ENCODE data around the gene PIM2.

Gene PIM2

DNA sequence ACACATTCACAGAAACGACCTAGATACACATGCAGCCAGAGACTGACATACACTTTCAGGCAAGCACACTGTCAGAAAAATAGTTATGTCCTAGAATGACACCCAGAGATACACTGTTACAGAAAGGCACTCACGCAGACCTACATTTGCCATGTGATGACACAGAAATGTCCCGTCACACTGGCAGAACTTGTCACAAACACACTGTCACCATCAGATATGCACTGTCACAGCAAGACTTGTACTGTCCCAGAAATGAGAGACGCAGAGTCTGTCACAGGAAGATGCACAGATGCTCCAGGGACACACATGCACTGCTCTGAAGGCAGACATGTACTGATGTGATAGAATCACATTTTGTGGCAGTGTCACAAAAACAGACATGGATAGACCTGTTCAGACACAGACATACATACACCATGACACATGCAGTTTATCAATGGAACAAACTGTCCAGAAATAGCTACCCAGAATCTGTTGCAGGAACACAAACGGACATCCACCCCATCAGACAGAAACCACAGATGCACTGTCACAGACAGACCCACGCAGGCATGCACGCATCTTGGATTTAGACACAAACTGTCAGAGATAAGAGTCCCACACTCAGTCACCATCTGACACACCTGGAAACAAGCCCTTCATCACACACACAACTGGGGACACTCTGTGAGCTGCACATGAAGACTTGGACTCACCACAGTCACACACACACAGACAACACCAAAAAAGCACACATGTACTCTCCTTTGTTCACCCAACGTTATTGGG is 1.3 kb upstream of the PIM2 start:
- no peaks in the 10 kb centered on the region for H3K9me3 ChIP-seq (ENCODE audit: control insufficient read depth, insufficient read depth, low read length)
- H3K36me3 ChIP-seq (ENCODE audit: insufficient read depth, low read length): peaks cover 23% of the 10 kb centered on the region
- H3K9ac ChIP-seq (ENCODE audit: low read depth, low read length): peak overlapping the region; percentile 78
- H3K4me1 ChIP-seq (ENCODE audit: insufficient read depth, low read length): peaks cover 19% of the 10 kb centered on the region

DNA sequence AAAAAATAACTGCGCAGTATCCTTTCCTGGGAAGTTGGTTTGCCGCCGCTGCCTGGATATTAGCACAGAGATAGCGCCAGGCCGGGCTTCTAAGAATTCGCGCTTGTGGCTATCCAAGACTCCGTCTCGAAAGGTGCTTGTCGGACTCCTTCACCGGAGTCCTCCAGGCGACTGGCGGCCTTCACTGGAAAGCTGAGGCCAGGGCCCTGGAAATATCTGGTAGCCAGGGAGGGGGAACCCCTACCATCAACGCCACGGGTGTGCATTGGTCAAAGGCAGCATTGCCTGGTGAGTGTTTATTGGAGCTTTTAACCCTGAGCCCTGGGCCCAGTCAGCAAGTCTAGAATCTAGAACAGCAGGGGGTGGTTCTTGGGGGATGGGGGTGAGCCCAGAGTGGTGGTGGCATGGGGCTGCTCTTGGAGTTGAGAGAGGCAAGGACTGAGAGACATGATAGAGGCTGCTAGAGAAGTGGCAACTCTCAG is 577 bp upstream of the PIM2 start:
- Histone ChIP-seq H3K4me1 (ENCODE audit: insufficient read depth, low read length) (peaks cover 19% of the 10 kb centered on the region), H3K9me3 (ENCODE audit: control insufficient read depth, insufficient read depth, low read length) (no peaks in the 10 kb centered on the region), H3K9ac (ENCODE audit: low read depth, low read length) (peak overlapping the region; percentile 78), H3K36me3 (ENCODE audit: insufficient read depth, low read length) (peaks cover 30% of the 10 kb centered on the region)

DNA sequence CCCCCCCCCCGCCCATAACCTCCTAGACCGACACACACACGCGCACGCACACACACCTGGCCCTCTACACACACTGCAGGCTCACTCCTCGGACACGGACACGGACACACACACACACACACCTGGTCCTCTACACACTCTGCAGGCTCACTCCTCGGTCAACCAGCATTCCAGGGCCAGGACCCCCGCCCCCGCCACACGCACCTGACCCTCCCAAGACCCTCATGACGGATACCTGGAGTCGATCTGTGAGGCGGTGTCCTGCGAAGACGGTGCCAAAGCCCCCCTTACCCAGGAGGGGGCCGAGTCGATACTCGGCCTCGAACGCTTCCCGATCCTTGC is 552 bp downstream of the PIM2 start:
- H3K36me3 ChIP-seq (ENCODE audit: insufficient read depth, low read length): peaks cover 32% of the 10 kb centered on the region
- H3K9me3 ChIP-seq (ENCODE audit: control insufficient read depth, insufficient read depth, low read length): no peaks in the 10 kb centered on the region
- peak overlapping the region; percentile 78 for H3K9ac ChIP-seq (ENCODE audit: low read depth, low read length)
- peaks cover 19% of the 10 kb centered on the region for H3K4me1 ChIP-seq (ENCODE audit: insufficient read depth, low read length)

DNA sequence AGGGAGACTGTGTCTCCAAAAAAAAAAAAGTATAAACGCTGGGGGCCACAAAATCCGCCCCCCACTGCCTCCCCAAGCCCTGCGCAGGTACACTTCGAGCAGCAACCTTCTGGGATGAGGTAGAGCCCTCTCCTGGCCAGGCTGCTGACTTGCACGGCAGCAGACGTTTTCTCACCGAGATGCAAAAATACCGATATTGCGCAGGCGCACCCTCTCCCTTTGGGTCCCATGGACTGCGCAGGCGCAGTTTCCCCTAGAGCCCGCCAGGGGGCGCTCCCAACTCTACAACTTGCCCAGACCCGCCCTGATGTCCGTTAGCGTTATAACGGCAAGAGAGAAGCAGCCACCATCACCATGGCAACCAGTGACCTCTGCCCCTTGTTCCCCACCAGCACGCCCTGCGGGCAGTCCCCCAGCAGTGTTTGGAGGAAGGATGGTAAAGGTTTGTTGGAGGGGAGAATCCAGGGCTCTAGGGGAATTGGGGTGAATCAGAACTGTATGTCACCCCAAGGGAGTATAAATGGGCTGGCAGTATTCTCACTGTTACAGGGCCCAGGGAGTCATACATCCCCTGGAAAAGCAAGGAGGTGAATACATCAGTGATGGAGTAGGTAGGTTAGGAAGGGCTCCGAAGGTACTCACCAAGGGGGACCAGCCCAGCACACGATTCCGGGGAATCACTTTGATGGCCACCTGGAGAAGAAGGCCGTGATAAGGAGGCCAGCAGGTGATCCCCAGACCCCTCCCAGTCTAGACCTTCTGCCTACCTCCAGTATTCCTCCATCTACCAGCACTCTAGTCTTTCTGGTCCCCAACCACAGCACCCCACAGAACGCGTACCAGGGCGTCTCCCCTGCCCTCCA is 1.5 kb downstream of the PIM2 start:
- Histone ChIP-seq H3K9ac (ENCODE audit: low read depth, low read length) (peak overlapping the region; percentile 78), H3K4me1 (ENCODE audit: insufficient read depth, low read length) (peaks cover 19% of the 10 kb centered on the region), H3K36me3 (ENCODE audit: insufficient read depth, low read length) (peaks cover 31% of the 10 kb centered on the region), H3K9me3 (ENCODE audit: control insufficient read depth, insufficient read depth, low read length) (no peaks in the 10 kb centered on the region)

DNA sequence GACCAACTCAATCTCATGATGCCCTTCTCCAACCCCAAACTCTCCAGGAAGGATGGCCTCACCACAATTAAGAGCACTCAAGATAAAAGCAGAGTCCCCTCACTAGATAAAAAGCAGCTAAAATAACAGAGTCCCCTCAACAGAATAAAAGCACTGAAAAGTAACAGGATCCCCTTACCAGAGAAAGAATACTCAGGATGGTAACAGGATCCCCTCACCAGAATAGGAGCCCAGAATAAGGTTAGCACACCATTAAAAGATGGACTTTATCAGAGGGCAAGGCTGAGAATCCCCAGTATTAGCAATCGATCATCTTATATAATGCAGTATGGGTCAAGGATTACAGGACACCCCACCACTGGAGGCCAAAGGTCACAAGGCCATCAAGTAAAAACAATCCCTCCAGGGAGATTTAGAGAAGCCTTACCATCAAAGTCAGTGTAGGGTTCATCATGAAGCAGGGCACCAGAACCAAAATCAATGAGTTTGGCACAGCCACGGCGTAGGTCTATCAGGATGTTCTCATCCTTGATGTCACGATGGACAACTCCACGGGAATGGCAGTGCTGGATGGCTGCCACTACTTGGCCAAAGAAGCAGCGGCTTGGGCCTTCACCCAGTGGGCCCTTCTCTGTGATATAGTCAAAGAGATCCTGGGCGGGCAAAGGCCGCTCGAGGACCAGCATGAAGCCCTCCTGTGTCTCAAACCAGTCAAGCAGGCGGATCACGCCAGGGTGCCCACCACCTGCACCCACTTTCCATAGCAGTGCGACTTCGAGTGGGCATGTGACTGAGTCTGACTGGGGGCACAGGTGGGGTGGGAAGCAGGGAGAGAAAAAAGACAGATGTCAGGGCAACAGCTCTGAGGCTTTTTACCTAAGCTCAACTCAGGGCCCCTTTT is 4.0 kb downstream of the PIM2 start:
- Histone ChIP-seq H3K9me3 (ENCODE audit: control insufficient read depth, insufficient read depth, low read length) (no peaks in the 10 kb centered on the region), H3K4me1 (ENCODE audit: insufficient read depth, low read length) (peaks cover under 1% of the 10 kb centered on the region), H3K9ac (ENCODE audit: low read depth, low read length) (no peak overlapping the region), H3K36me3 (ENCODE audit: insufficient read depth, low read length) (peaks cover 29% of the 10 kb centered on the region)

DNA sequence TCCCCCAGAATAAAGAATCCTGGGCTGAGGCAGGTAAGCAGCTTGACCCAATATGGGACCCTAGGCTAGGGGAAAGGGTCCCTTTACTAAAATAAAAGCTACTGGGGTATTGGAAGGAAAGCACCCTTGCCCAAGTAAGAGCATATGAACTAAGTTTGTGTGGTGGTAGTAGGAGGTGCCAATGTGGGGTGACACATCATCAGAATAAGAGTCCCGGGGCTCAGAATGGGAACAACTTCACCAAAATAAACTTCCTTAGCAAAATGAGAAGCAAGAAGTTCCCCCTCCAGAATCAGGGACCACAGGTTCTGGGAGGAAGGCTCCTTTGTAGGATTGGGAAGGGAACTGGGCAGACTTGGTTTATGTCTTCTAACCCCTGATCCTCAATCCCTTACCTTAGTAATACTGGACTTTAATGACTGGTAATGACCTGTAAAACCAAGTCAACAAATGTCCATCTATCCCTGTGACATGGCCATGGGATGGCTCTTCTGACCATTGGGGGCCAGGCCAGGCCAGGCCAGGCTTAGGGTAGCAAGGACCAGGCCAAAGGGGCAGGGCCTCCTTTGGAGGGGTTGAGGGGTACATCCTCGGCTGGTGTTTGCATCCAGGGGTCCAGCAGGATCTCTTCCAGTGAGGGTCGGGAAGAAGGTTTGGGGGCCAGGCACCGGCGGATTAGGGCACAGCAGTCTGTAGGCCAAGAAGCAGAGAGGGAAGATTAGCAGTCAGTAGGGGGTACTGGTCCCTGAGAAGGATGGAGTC is 5.0 kb downstream of the PIM2 start:
- Histone ChIP-seq H3K9ac (ENCODE audit: low read depth, low read length) (no peak overlapping the region), H3K36me3 (ENCODE audit: insufficient read depth, low read length) (peaks cover 29% of the 10 kb centered on the region), H3K9me3 (ENCODE audit: control insufficient read depth, insufficient read depth, low read length) (no peaks in the 10 kb centered on the region), H3K4me1 (ENCODE audit: insufficient read depth, low read length) (no peaks in the 10 kb centered on the region; the same call in 1 of the 2 replicates)

DNA sequence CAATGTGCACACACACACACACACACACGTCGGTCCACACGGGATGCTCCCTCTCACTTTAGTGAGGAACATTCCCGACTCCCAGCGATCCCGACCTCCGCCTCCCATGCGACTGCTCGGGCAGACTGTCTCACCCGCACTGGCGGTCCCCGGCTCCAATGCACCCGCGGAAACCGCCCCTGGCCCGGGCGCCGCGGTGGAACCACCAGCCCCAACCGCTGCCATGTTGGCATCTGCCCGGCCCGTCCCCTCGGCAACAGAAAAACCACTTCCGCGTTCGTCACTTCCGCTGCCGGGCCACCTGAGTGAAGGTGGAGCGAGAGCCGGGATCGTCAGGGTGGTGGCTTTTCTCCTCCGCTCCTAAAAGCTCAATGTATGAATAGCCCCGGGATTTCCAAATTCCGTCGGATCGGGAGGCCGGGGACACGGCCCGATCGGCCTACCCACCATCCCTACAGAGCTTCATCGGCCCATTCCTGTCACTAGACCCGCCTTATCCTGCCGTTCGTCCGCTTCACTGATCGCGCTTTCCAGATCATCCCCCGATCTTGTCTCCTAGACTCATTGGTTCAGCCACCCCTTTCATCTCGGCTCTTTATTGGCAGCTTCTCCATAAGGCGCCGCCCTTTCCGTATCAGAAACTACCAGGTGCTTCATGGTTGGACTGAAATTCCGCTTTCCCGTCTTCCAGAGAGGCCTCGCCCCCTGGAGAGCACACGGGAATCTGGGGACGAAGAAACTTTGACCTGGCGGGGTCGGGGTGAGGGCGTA is 7.2 kb downstream of the PIM2 start, which contains the start of gene SLC35A2:
Gene SLC35A2 (minus strand): TSS at position 235 of the 771 bp plus-strand sequence. CDS start 10 bp downstream, at position 225.
- Histone ChIP-seq H3K4me1 (ENCODE audit: insufficient read depth, low read length) (no peaks in the 10 kb centered on the region; the same call in 1 of the 2 replicates), H3K9me3 (ENCODE audit: control insufficient read depth, insufficient read depth, low read length) (no peaks in the 10 kb centered on the region), H3K9ac (ENCODE audit: low read depth, low read length) (peak within 1 kb of the TSS; percentile 69), H3K36me3 (ENCODE audit: insufficient read depth, low read length) (peaks cover 29% of the 10 kb centered on the region)

DNA sequence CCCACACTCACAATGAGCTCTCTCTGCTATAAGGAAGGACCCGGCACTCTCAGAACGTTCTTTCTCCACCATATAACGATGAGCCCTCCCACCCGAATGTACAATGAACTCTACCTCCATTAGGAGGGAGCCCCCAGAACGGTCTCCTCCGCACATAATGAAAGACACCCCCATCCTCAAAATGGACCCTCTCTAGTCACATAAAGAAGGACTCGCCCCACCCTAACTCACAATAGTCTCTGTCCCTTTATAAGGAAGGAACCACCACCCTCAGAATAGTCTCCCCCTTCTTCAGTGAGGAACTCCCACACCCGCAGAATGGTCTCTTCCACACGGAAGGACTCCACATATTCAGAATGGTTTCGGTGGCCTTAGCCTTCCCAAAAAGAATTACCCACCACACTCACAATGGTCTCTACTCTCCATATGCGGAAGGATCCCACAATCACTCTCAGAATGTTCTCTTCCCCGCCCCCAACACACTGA is 7.9 kb downstream of the PIM2 start:
- no peaks in the 10 kb centered on the region for H3K9me3 ChIP-seq (ENCODE audit: control insufficient read depth, insufficient read depth, low read length)
- H3K36me3 ChIP-seq (ENCODE audit: insufficient read depth, low read length): peaks cover 25% of the 10 kb centered on the region
- H3K4me1 ChIP-seq (ENCODE audit: insufficient read depth, low read length): no peaks in the 10 kb centered on the region; the same call in 1 of the 2 replicates
- peak overlapping the region; percentile 69 for H3K9ac ChIP-seq (ENCODE audit: low read depth, low read length)

DNA sequence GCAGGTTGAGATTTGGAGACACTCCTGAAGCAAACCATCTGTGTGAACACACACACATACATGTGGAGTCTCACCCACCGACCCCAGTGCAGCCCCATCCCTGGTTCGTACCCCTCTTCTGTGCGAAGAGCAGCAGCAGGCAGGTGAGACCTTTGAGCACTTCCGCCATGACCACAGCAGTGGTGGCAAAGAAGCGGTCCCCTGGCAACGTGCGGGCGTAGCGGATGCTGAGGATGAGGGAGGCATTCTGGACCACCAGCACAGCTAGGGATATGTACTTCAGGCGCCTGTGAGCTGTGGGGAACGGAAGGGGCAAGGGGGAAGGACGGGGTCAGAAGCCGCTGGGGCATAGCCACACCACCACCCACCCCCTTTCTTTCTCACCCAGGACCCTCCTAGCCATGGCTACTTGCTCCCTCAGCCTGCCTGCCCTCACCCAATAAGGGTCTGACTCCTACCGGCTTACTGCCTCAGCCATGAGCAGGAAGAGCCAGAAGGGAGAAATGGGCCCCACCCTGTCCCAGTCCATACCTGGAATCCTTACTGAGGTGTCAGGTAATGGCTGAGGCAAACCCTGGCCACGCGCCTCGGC is 9.0 kb downstream of the PIM2 start:
- H3K9ac ChIP-seq (ENCODE audit: low read depth, low read length): no peak overlapping the region
- H3K9me3 ChIP-seq (ENCODE audit: control insufficient read depth, insufficient read depth, low read length): no peaks in the 10 kb centered on the region
- H3K36me3 ChIP-seq (ENCODE audit: insufficient read depth, low read length): peaks cover 14% of the 10 kb centered on the region
- H3K4me1 ChIP-seq (ENCODE audit: insufficient read depth, low read length): no peaks in the 10 kb centered on the region; the same call in 1 of the 2 replicates

DNA sequence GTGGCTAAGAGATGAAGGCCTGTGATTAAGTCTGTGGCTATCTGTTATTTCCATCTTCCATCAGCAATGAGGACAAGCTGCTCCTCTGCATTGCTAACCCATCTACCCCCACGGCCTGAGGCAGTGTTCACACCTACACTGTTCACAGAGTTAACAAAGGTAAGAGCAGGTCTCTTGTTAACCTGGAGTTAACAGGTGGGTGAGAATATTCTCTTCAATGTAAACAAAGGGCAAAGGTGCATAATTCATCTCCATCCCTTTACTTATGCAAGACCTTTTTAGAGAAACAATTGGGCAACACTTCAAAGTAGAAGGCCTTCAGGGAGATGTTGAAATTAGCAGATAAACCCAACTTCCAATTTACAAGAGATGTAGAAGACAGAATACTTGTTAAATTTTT is 10.2 kb downstream of the PIM2 start:
- Histone ChIP-seq H3K36me3 (ENCODE audit: insufficient read depth, low read length) (peaks cover 12% of the 10 kb centered on the region), H3K9me3 (ENCODE audit: control insufficient read depth, insufficient read depth, low read length) (no peaks in the 10 kb centered on the region), H3K4me1 (ENCODE audit: insufficient read depth, low read length) (no peaks in the 10 kb centered on the region; the same call in 1 of the 2 replicates), H3K9ac (ENCODE audit: low read depth, low read length) (no peak overlapping the region)

DNA sequence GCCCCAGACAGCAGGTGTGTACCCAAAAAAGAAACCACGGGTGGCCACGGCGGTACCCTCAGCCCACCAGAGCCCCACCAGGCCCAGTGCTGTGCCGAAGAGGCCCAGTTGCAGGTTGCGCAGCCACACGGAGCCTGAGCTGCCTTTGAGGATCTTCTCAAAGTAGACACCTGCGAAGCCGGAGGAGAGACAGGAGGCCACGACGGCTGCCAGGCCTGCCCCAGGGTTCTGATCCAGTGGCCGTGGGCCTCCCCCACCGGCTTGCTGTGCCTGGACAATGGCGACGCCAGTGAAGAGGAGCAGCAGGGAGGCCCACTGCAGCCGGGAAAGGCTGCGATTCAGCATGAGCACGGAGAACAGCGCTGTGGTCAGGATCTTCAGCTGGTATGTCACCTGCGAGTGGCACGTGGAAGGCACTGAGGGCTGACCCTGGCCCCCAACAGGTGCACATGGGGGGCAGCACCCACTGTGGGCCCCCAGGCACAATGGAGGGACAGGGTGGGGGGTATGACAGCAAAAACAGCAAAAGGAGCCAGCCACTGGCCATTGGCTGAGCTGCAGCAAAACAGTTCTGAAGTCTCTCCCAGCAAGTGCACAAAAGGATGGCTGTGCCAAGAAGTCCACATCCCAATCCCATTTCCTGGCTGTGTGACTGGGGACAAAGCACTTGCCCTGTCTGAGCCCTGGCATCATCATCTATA is 13.6 kb downstream of the PIM2 start:
- Histone ChIP-seq H3K9me3 (ENCODE audit: control insufficient read depth, insufficient read depth, low read length) (no peaks in the 10 kb centered on the region), H3K36me3 (ENCODE audit: insufficient read depth, low read length) (peaks cover 11% of the 10 kb centered on the region), H3K4me1 (ENCODE audit: insufficient read depth, low read length) (no peaks in the 10 kb centered on the region), H3K9ac (ENCODE audit: low read depth, low read length) (no peak overlapping the region)

DNA sequence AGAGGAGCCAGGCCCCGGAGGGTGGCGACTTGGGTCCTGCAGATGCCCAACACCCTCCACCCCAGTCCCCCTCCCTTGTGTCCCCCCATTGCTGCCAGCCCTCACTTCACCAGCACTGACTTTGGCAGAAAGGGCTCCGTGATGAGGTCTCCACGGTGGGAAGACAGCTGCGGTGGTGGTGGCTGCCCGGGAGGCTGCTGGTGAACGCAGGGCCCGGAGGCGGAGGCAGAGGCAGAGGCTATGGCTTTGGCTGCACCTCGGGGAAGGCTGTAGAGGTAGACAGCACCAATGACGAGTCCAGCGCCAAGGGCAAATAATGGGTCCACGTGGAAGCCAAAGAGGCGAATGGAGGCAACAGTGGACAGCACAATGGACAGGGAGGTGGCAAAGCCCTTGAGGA is 14.2 kb downstream of the PIM2 start:
- no peak overlapping the region for H3K9ac ChIP-seq (ENCODE audit: low read depth, low read length)
- no peaks in the 10 kb centered on the region for H3K9me3 ChIP-seq (ENCODE audit: control insufficient read depth, insufficient read depth, low read length)
- peaks cover 12% of the 10 kb centered on the region for H3K36me3 ChIP-seq (ENCODE audit: insufficient read depth, low read length)
- no peaks in the 10 kb centered on the region for H3K4me1 ChIP-seq (ENCODE audit: insufficient read depth, low read length)
